ENCODE measurements around the gene SYTL1.

The SYTL1 gene

GRCh38 chr1:27341525-27342252 lies at the start of gene SYTL1:
TSS of gene SYTL1 (plus strand) at chr1:27342022. CDS start at chr1:27345335, 3,313 bp downstream.
- peak; percentile 48 to 49 for DNase-seq

GRCh38 chr1:27292106-27292505 lies 49.7 kb upstream of the SYTL1 start:
- no peak for DNase-seq

GRCh38 chr1:27293915-27294314 lies 47.9 kb upstream of the SYTL1 start:
- no peak for DNase-seq

- peak; percentile 57 to 75 for DNase-seq
These were observed 45.0 kb upstream of the SYTL1 start for GRCh38 chr1:27296773-27297291.

- no peak for DNase-seq
These were observed 43.9 kb upstream of the SYTL1 start for GRCh38 chr1:27297903-27298302.

- no peak for DNase-seq
These were observed 43.0 kb upstream of the SYTL1 start for GRCh38 chr1:27298632-27299384.

GRCh38 chr1:27299385-27300271 lies 42.2 kb upstream of the SYTL1 start:
- no peak for DNase-seq

GRCh38 chr1:27300341-27301051 lies 41.3 kb upstream of the SYTL1 start:
- peak; percentile 69 to 70 for DNase-seq

- DNase-seq = no peak
These were observed 40.8 kb upstream of the SYTL1 start for GRCh38 chr1:27301052-27301422.

GRCh38 chr1:27301582-27302199 lies 40.1 kb upstream of the SYTL1 start:
- no peak for DNase-seq

- no peak for DNase-seq
These were observed 39.2 kb upstream of the SYTL1 start for GRCh38 chr1:27302612-27303011.

GRCh38 chr1:27303509-27303908 lies 38.3 kb upstream of the SYTL1 start:
- DNase-seq = no peak

GRCh38 chr1:27306071-27306470 lies 35.8 kb upstream of the SYTL1 start:
- no peak for DNase-seq

- DNase-seq = no peak
These were observed 34.7 kb upstream of the SYTL1 start for GRCh38 chr1:27306892-27307761.

GRCh38 chr1:27307874-27308598 lies 33.8 kb upstream of the SYTL1 start:
- DNase-seq = no peak

- DNase-seq = no peak
These were observed 27.7 kb upstream of the SYTL1 start for GRCh38 chr1:27314169-27314568.

- no peak for DNase-seq
These were observed 27.1 kb upstream of the SYTL1 start for GRCh38 chr1:27314737-27315136.

GRCh38 chr1:27316860-27317259 lies 25.0 kb upstream of the SYTL1 start:
- no peak for DNase-seq

GRCh38 chr1:27318136-27318535 lies 23.7 kb upstream of the SYTL1 start:
- no peak for DNase-seq

GRCh38 chr1:27318596-27318995 lies 23.2 kb upstream of the SYTL1 start:
- DNase-seq = no peak
